B cell (primary cell): ENCODE data around the gene MPC1. TPM values are rescaled to one million over a fixed set of nuclear protein-coding genes. Genes with fewer than 3 reads are reported as not detected.

ENCODE experiments used
- ATAC-seq: fragments of 200-7000 bp; cut with Tn5 transposase; one replicate; pipeline ENCODE4 v1.10.0; 2021; ENCODE audit warnings: low read depth, mild to moderate bottlenecking, moderate number of reproducible peaks, moderate library complexity
- CTCF ChIA-PET: fragments of 350-600 bp; sonication (Branson Sonifier 250); formaldehyde crosslinking; loops from one replicate; lab custom pipeline; 2021; ENCODE audit warnings: antibody characterized with exemption, inconsistent platforms; lab: Charles Lee
- POLR2A ChIA-PET: fragments of 350-600 bp; sonication (Branson Sonifier 250); formaldehyde crosslinking; loops from one replicate; lab custom pipeline; 2021; ENCODE audit warnings: antibody characterized with exemption; lab: Charles Lee
- DNase-seq: peaks from one replicate; pipeline ENCODE4 v3.0.0; 2013
- H2AFZ ChIP-seq: 2 replicates; pipeline ENCODE4 v1.6.1; 2012; ENCODE audit warnings: mild to moderate bottlenecking, low read depth, low read length; ENCODE audit not compliant: insufficient read depth, poor library complexity, severe bottlenecking
- H3K27ac ChIP-seq, 2 donors: 1 replicate in 1 of 2; 2 replicates in 1 of 2; pipeline ENCODE4 v1.5.1; 2012 to 2013; ENCODE audit warnings: low read length in 2 of 2, mild to moderate bottlenecking in 2 of 2, moderate library complexity in 1 of 2
- H3K27me3 ChIP-seq, 4 experiments: fragments of 200-600 bp in 1 of 4; sonication (generic) in 1 of 4; replicated peaks in 1 of 4; 1 replicate in 2 of 4; 2 replicates in 2 of 4; pipeline versions ENCODE4 v1.6.1 to v1.7.0; 2013 to 2016; ENCODE audit warnings: low read length in 3 of 4, mild to moderate bottlenecking in 2 of 4, mixed read lengths in 1 of 4, moderate library complexity in 1 of 4; ENCODE audit not compliant: insufficient read depth in 4 of 4, control insufficient read depth in 3 of 4; ENCODE audit errors: control extremely low read depth in 1 of 4
- H3K36me3 ChIP-seq, 2 experiments: replicated peaks in 1 of 2; 1 replicate in 1 of 2; 2 replicates in 1 of 2; pipeline versions ENCODE4 v1.6.1 to v1.7.1; 2013; ENCODE audit warnings: low read length in 1 of 2; ENCODE audit not compliant: insufficient read depth in 2 of 2, control insufficient read depth in 1 of 2; ENCODE audit errors: control extremely low read depth in 1 of 2, extremely low read depth in 1 of 2
- H3K4me1 ChIP-seq, 2 donors: fragments of 200-600 bp in 1 of 2; sonication (generic) in 1 of 2; 1 replicate in 1 of 2; 2 replicates in 1 of 2; pipeline versions ENCODE4 v1.5.1 to v1.6.1; 2013 to 2017; ENCODE audit warnings: low read length in 2 of 2; ENCODE audit not compliant: control insufficient read depth in 2 of 2, insufficient read depth in 2 of 2
- H3K4me2 ChIP-seq: replicated peaks from 2 replicates; pipeline ENCODE3; 2012; ENCODE audit warnings: mild to moderate bottlenecking, low read depth, low read length; ENCODE audit not compliant: poor library complexity, severe bottlenecking
- H3K4me3 ChIP-seq, 5 experiments: fragments of 200-600 bp in 1 of 5; sonication (generic) in 1 of 5; 1 replicate in 3 of 5; 2 replicates in 2 of 5; pipeline versions ENCODE4 v1.5.1 to v1.7.0; 2011 to 2016; ENCODE audit warnings: low read length in 4 of 5, mild to moderate bottlenecking in 4 of 5, low read depth in 2 of 5, control low read depth in 1 of 5, moderate library complexity in 1 of 5; ENCODE audit not compliant: insufficient read depth in 1 of 5; ENCODE audit errors: control extremely low read depth in 1 of 5, extremely low read depth in 1 of 5
- H3K79me2 ChIP-seq: fragments of 200-600 bp; sonication (generic); one replicate; pipeline ENCODE4 v1.6.0; 2016; ENCODE audit warnings: low read length; ENCODE audit not compliant: control insufficient read depth, insufficient read depth
- H3K9ac ChIP-seq: fragments of 200-600 bp; sonication (generic); 2 replicates; pipeline ENCODE4 v1.6.1; 2017; ENCODE audit warnings: mild to moderate bottlenecking, low read length, moderate library complexity
- H3K9me3 ChIP-seq, 3 donors: one replicate each; pipeline versions ENCODE4 v1.6.1 to v1.7.1; 2013; ENCODE audit warnings: low read length in 2 of 3; ENCODE audit not compliant: control insufficient read depth in 2 of 3, insufficient read depth in 1 of 3; ENCODE audit errors: control extremely low read depth in 1 of 3
- H4K20me1 ChIP-seq: 2 replicates; pipeline ENCODE4 v1.6.0; 2012; ENCODE audit warnings: mild to moderate bottlenecking, low read length; ENCODE audit not compliant: insufficient read depth, control insufficient read depth, poor library complexity, severe bottlenecking
- H3K27ac Mint-ChIP-seq: one replicate; pipeline ENCODE4 v1.8.0; 2021; ENCODE audit warnings: mixed read lengths
- H3K27me3 Mint-ChIP-seq: one replicate; pipeline ENCODE4 v1.8.0; 2021; ENCODE audit warnings: mixed read lengths
- H3K4me1 Mint-ChIP-seq: one replicate; pipeline ENCODE4 v1.8.0; 2021; ENCODE audit warnings: mixed read lengths
- H3K4me3 Mint-ChIP-seq: one replicate; pipeline ENCODE4 v1.8.0; 2021; ENCODE audit warnings: mixed read lengths
- H3K9me3 Mint-ChIP-seq: one replicate; pipeline ENCODE4 v1.8.0; 2022; ENCODE audit warnings: mixed read lengths; ENCODE audit not compliant: insufficient read depth
- EZH2 ChIP-seq: IDR thresholded peaks from 2 replicates; pipeline ENCODE4 v1.6.1; 2012; ENCODE audit warnings: borderline replicate concordance, low read depth, mild to moderate bottlenecking, moderate library complexity, low read length; ENCODE audit not compliant: insufficient read depth, poor library complexity, severe bottlenecking
- WGBS: methylation state at CpG from one replicate; pipeline ENCODE4 v1.1.5; 2013; ENCODE audit warnings: missing lambda C conversion rate; ENCODE audit not compliant: insufficient coverage; 5-methylcytosine and 5-hydroxymethylcytosine counted together
- intact Hi-C: fragments of 100-400 bp; cut with micrococcal nuclease; formaldehyde crosslinking; loops from one replicate; pipeline ENCODE4 v1.10.0; 2022
- polyA plus RNA-seq: library from polyadenylated mRNA; depleted of rRNA; stranded (reverse); fragments of >200 nt; gene quantifications from 2 replicates; pipeline ENCODE4 v1.2.3, GENCODE V29; 2012
- total RNA-seq, 2 donors: library from RNA; stranded (reverse); fragments of 120-200 nt in 1 of 2; gene quantifications; 1 replicate in 1 of 2; 2 replicates in 1 of 2; pipeline versions ENCODE4 v1.2.3 to v1.2.4, GENCODE V29; 2013 to 2022
- TF ChIP-seq, protein P1 (sequence below): fragments of 200-600 bp; IDR thresholded peaks from one replicate; pipeline ENCODE4 v1.8.0; 2022; ENCODE audit warnings: antibody characterized with exemption, mild to moderate bottlenecking

The MPC1 gene
- total and polyA plus RNA-seq, 2 donors (not counting 1 experiment from before 2014, with no cell fraction given) = 19.8 to 23.9 TPM

DNA sequence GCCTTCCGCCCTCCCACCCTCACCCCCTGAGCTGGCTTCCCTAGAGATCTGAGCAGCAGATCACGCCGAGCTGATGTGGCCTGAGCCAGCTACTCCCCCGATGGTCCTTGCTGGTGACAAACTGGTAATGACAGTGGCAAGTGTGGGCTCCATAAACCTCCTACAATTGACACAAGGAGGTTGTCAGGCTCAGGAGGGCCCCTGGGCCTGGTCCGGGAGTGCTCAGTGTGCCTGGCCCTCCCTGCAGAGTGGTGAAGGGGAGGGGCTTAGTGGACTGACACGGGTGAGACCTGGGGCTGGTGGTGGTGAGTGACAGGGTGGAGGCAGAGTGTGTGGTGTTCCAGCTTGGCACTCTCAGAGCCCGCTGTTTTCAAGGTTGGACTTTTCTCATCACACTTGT lies 22.6 kb upstream of the MPC1 start:
- no peaks in the 10 kb centered on the region for H3K9me3 Mint-ChIP-seq
- peaks cover 4% of the 10 kb centered on the region for H3K27me3 Mint-ChIP-seq
- CTCF ChIA-PET = no interaction called here
- no peaks in the 10 kb centered on the region for H3K79me2 ChIP-seq
- no peak overlapping the region for H3K27ac ChIP-seq
- H4K20me1 ChIP-seq = no peaks in the 10 kb centered on the region
- no peak for ATAC-seq
- H3K4me3 ChIP-seq = no peak overlapping the region
- no peak overlapping the region for H3K9ac ChIP-seq
- no peaks in the 10 kb centered on the region for H3K36me3 ChIP-seq
- peaks cover 6% of the 10 kb centered on the region for H3K4me1 Mint-ChIP-seq
- WGBS = 95% methylated on average over 3 of the region's 7 CpGs
- H2AFZ ChIP-seq = no peak overlapping the region
- no peak for DNase-seq
- TF ChIP-seq, protein P1, sequence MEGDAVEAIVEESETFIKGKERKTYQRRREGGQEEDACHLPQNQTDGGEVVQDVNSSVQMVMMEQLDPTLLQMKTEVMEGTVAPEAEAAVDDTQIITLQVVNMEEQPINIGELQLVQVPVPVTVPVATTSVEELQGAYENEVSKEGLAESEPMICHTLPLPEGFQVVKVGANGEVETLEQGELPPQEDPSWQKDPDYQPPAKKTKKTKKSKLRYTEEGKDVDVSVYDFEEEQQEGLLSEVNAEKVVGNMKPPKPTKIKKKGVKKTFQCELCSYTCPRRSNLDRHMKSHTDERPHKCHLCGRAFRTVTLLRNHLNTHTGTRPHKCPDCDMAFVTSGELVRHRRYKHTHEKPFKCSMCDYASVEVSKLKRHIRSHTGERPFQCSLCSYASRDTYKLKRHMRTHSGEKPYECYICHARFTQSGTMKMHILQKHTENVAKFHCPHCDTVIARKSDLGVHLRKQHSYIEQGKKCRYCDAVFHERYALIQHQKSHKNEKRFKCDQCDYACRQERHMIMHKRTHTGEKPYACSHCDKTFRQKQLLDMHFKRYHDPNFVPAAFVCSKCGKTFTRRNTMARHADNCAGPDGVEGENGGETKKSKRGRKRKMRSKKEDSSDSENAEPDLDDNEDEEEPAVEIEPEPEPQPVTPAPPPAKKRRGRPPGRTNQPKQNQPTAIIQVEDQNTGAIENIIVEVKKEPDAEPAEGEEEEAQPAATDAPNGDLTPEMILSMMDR = no peak
- TF ChIP-seq EZH2 = no peak
- H3K27me3 ChIP-seq = no peaks in the 10 kb centered on the region
- intact Hi-C loops = no loop called here
- H3K27ac Mint-ChIP-seq = no peak overlapping the region
- peaks cover 0 to 4% of the 10 kb centered on the region in 2 donors for H3K4me1 ChIP-seq
- POLR2A ChIA-PET = no interaction called here
- H3K9me3 ChIP-seq = no peaks in the 10 kb centered on the region
- no peak overlapping the region for H3K4me2 ChIP-seq
- H3K4me3 Mint-ChIP-seq = no peak overlapping the region

GRCh38 chr6:166402582-166403277 lies 20.0 kb upstream of the MPC1 start:
- Histone ChIP-seq H3K27me3 (peaks cover 0 to 2% (median 0%) of the 10 kb centered on the region in 4 experiments), H4K20me1 (no peaks in the 10 kb centered on the region), H3K9me3 (peaks cover 0 to 2% (median 0%) of the 10 kb centered on the region in 3 donors), H3K4me2 (no peak overlapping the region), H3K79me2 (no peaks in the 10 kb centered on the region), H3K9ac (no peak overlapping the region), H3K36me3 (no peaks in the 10 kb centered on the region), H3K4me3 (no peak overlapping the region), H3K27ac (no peak overlapping the region), H2AFZ (no peak overlapping the region), H3K4me1 (no peaks in the 10 kb centered on the region)
- no peak overlapping the region for H3K4me3 Mint-ChIP-seq
- intact Hi-C loops = no loop called here
- no peak for TF ChIP-seq EZH2
- TF ChIP-seq, protein P1 = no peak
- no peak for DNase-seq
- POLR2A ChIA-PET = no interaction called here
- CTCF ChIA-PET = interaction anchor here (1.8 to 11.7 kb wide), 4 partner anchors 90 to 128 kb away, joined by 5 to 266 read pairs (median 16); partner anchors contain the start of gene PRR18
- no peak overlapping the region for H3K27ac Mint-ChIP-seq
- ATAC-seq = no peak
- peaks cover 13% of the 10 kb centered on the region for H3K27me3 Mint-ChIP-seq
- no peaks in the 10 kb centered on the region for H3K9me3 Mint-ChIP-seq
- WGBS = 78% methylated on average over 1 of the region's 6 CpGs
- no peaks in the 10 kb centered on the region for H3K4me1 Mint-ChIP-seq
